Transverse colon (tissue), 4 donors: ENCODE data around the gene EIF4EBP2.

Experiments used
- CTCF ChIP-seq, 5 experiments: fragments of 200-600 bp in 3 of 5; fragments of 450-650 bp in 2 of 5; sonication (generic) in 3 of 5; IDR thresholded peaks; 1 replicate in 2 of 5; 2 replicates in 3 of 5; pipeline ENCODE4 v1.5.1; 2016 to 2017; ENCODE audit warnings: antibody characterized with exemption in 5 of 5, inconsistent platforms in 3 of 5, mild to moderate bottlenecking in 2 of 5, moderate library complexity in 1 of 5
- POLR2AphosphoS5 ChIP-seq, 3 donors: sonication (generic); formaldehyde crosslinking; IDR thresholded peaks; one replicate each; pipeline ENCODE4 v1.6.1; 2016; ENCODE audit warnings: antibody characterized with exemption in 3 of 3

GRCh38 chr10:70440296-70441160, 36.6 kb downstream of the EIF4EBP2 start:
- peak in 1 of 5 experiments; percentile 37 for TF ChIP-seq CTCF (IDR thresholded peaks at IDR 0.05)
- TF ChIP-seq POLR2AphosphoS5 (IDR thresholded peaks at IDR 0.05): no peak
